ENCODE measurements around the gene BMP7.

Gene BMP7

GRCh38 chr20:57274846-57275245 is 8.4 kb upstream of the BMP7 start:
- H3K4me3 ChIP-seq (ENCODE audit: low read length), result no peak overlapping the region
- TF ChIP-seq CTCF (IDR thresholded peaks at IDR 0.05; ENCODE audit: insufficient read depth, low read depth, low read length, missing control alignments), result no peak
- no peak for DNase-seq (ENCODE audit: low read depth)

- no peak overlapping the region for H3K4me3 ChIP-seq (ENCODE audit: low read length)
- TF ChIP-seq CTCF (IDR thresholded peaks at IDR 0.05; ENCODE audit: insufficient read depth, low read depth, low read length, missing control alignments), result no peak
- no peak for DNase-seq (ENCODE audit: low read depth)
These were observed 7.9 kb upstream of the BMP7 start for GRCh38 chr20:57274299-57274698.

GRCh38 chr20:57272883-57273535 is 6.6 kb upstream of the BMP7 start:
- no peak for DNase-seq (ENCODE audit: low read depth)
- no peak for TF ChIP-seq CTCF (IDR thresholded peaks at IDR 0.05; ENCODE audit: insufficient read depth, low read depth, low read length, missing control alignments)
- H3K4me3 ChIP-seq (ENCODE audit: low read length), result no peak overlapping the region

DNA sequence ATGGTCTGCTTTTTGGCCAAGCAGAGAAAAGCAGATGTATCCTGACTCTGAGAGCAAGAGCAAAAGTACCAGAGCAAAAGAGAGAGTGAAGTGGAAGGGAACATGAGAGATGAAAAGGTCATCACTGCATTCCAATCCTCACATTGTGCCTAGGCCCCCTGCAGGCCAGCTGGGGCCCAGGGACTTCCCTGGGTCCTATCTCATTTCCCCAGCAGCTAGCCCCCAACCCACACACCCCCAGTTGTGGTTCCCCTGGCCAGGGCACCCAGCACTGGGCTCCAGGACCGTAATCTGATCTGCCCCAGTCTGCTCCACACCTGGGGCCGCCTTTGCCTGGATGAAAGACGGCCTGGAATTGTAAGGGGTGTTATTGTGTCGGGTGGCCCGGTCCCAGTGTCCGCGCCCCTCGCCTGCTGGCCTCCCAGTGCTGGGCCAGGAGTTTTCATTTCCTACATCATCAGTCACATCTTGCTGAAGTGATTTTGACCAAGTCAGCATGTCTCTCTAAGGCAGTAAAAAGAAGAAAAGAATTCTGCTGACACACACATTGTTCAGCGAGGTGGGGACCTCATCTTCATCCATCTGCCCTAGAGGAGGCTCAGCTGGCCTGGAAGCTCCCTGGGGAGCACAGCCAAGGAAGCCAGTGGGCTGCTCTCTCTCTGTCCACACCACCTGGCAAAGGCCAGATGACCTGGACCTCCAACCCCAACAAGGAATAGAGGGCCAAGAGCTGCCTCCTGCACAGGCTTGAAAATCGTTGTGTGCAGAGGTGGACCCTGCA is 4.0 kb upstream of the BMP7 start:
- no peak for DNase-seq (ENCODE audit: low read depth)
- H3K4me3 ChIP-seq (ENCODE audit: low read length), result no peak overlapping the region
- no peak for TF ChIP-seq CTCF (IDR thresholded peaks at IDR 0.05; ENCODE audit: insufficient read depth, low read depth, low read length, missing control alignments)

- no peak for DNase-seq (ENCODE audit: low read depth)
- no peak for TF ChIP-seq CTCF (IDR thresholded peaks at IDR 0.05; ENCODE audit: insufficient read depth, low read depth, low read length, missing control alignments)
- H3K4me3 ChIP-seq (ENCODE audit: low read length), result no peak overlapping the region
These were observed 2.9 kb upstream of the BMP7 start for GRCh38 chr20:57269148-57269984.

- TF ChIP-seq CTCF (IDR thresholded peaks at IDR 0.05; ENCODE audit: insufficient read depth, low read depth, low read length, missing control alignments), result no peak
- no peak overlapping the region for H3K4me3 ChIP-seq (ENCODE audit: low read length)
- no peak for DNase-seq (ENCODE audit: low read depth)
These were observed 2.1 kb upstream of the BMP7 start for GRCh38 chr20:57268399-57269076.
